ENCODE data around the gene ARL2.

- TF ChIP-seq CTCF (optimal IDR thresholded peaks at IDR 0.05 in 1 of 3, IDR thresholded peaks at IDR 0.05 in 1 of 3, conservative IDR thresholded peaks at IDR 0.05 in 1 of 3; ENCODE audit: extremely low read depth in 1 of 3, insufficient read depth in 2 of 3, low read length in 3 of 3): no peak
- no peak for TF ChIP-seq EZH2 (IDR thresholded peaks at IDR 0.05; ENCODE audit: low read length)
Measured at GRCh38 chr11:64989416-64989815, 24.5 kb upstream of the ARL2 start.
